Muscle of leg (tissue), 11 donors: ENCODE results near the gene CLCN4. TPM values are rescaled to one million over a fixed set of nuclear protein-coding genes. Genes with fewer than 3 reads are reported as not detected.

Experiments used
- DNase-seq: peaks from one replicate; pipeline ENCODE4 v3.0.0; 2013
- H3K27ac ChIP-seq: one replicate; pipeline ENCODE4 v1.5.1; 2013; ENCODE audit warnings: mild to moderate bottlenecking, low read length, control low read depth
- H3K27me3 ChIP-seq: one replicate; pipeline ENCODE4 v1.6.1; 2013; ENCODE audit warnings: low read length; ENCODE audit not compliant: control insufficient read depth, insufficient read depth
- H3K36me3 ChIP-seq: one replicate; pipeline ENCODE4 v1.6.1; 2013; ENCODE audit warnings: low read length; ENCODE audit not compliant: control insufficient read depth, insufficient read depth
- H3K4me1 ChIP-seq: one replicate; pipeline ENCODE4 v1.6.1; 2013; ENCODE audit warnings: low read length; ENCODE audit not compliant: control insufficient read depth, insufficient read depth
- H3K4me3 ChIP-seq: one replicate; pipeline ENCODE4 v1.5.1; 2013; ENCODE audit warnings: low read length, control low read depth
- H3K9me3 ChIP-seq: replicated peaks from 2 replicates; pipeline ENCODE4 v1.6.1; 2013; ENCODE audit warnings: low read depth, low read length; ENCODE audit not compliant: control insufficient read depth
- WGBS: methylation state at CpG from one replicate; pipeline ENCODE4 v1.1.5; 2013; ENCODE audit warnings: missing lambda C conversion rate; ENCODE audit not compliant: insufficient coverage; 5-methylcytosine and 5-hydroxymethylcytosine counted together
- polyA plus RNA-seq, 8 donors: library from polyadenylated mRNA; unstranded; fragments of 120-200 nt; gene quantifications; one replicate each; pipeline versions ENCODE4 v1.2.1 to v1.2.3, GENCODE V29; 2013; ENCODE audit warnings: inconsistent platforms in 1 of 8, low replicate concordance in 1 of 8; ENCODE audit not compliant: insufficient read length in 8 of 8, insufficient read depth in 1 of 8
- total RNA-seq: library from RNA; stranded (reverse); fragments of 120-200 nt; gene quantifications from one replicate; pipeline ENCODE4 v1.2.4, GENCODE V29; 2013

Gene CLCN4
- total and polyA plus RNA-seq, 9 donors, result 8.6 to 15.8 (median 12.9) TPM

DNA sequence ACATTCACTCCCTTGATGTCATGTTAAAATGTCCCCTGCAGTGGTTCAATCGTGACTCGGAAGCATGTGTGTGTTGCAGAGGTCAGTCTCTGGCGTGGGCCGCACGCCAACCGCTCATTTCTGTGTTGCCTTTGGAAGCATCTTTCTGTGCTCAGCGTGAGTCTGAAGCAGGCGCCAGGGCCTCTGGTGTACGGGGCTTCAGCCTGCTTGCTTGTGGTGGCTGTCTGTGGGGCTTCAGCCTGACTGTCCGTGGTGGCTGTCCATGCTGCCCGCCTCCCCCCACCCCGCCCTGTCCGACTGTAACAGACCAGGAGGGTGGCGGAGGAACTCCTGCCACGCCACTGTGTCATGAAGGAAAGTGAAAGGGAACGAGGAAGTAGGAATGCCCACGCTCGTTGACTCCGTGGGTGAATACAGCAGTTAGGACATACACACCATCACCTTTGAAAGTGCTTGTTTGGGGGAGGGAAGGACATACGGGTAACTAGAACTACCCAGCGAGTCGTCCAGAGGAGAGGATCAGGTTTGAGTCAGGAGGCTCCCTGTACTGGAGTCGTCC is 14.7 kb upstream of the CLCN4 start:
- H3K27ac ChIP-seq, result no peak overlapping the region
- no peak overlapping the region for H3K4me3 ChIP-seq
- WGBS, result 87% methylated on average over 5 of the region's 23 CpGs
- no peaks in the 10 kb centered on the region for H3K9me3 ChIP-seq
- peaks cover 20% of the 10 kb centered on the region for H3K27me3 ChIP-seq
- H3K36me3 ChIP-seq, result peaks cover 18% of the 10 kb centered on the region
- no peak for DNase-seq
- H3K4me1 ChIP-seq, result no peaks in the 10 kb centered on the region

DNA sequence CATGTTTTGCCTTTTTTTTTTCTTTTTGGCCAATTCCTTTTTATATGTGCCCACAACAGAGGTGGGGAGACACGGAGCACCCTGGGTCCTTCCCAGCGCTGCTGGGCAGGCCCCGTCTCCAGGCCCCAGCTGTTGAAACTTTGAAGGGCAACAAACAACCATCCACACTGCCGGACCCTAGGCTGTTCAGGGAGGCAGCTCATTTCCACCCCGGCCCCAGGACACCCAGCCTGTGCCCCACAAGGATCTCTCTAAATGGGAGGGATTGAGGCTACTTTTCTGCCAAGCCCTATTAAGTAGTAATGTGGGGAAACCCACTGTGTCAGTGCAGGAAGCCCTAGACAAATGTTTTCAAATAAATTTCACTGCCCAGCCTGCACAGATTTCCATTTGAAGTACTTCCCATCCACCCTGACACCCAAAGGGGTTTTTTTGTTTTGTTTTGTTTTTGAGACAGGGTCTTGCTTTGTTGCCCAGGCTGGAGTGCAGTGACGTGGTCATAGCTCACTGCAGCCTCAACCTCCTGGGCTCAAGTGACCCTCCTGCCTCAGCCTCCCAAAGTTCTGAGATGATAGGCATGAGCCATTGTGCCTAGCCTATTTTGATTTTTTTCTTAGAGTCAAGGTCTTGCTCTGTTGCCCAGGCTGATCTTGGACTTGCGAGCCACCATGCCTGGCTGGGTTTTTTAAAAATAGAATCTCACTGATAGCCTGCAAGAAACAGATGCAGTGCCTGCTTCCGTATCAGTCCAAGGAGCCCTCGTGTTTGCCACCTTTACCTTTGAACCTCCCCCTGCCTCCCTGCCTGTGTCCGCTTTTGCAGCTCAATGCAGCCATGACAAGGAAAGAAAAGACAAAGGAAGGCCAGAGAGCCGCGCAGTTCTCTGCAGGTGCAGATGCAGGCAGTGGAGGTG is 13.4 kb upstream of the CLCN4 start:
- no peak for DNase-seq
- 84% methylated on average over 5 of the region's 12 CpGs for WGBS
- Histone ChIP-seq H3K27ac (no peak overlapping the region), H3K4me3 (no peak overlapping the region), H3K4me1 (no peaks in the 10 kb centered on the region), H3K27me3 (peaks cover 22% of the 10 kb centered on the region), H3K9me3 (no peaks in the 10 kb centered on the region), H3K36me3 (peaks cover 16% of the 10 kb centered on the region)

DNA sequence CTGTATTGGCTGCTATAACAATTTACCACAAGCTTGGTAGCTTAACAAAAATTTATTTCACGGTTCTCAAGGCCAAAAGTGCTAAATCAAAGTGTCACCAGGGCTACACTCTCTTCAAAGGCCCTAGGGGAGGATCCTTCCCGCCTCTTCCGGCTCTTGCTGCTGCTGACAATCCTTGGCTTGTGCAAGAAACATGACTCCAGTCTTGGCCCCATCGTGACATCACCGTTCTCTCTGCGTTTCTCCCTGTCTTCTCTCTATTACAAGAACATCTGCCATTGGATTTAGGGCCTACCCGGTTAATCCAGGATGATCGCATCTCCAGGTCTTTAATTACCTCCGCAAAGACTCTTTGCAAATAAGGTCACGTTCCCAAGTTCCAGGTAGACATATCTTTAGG is 10.4 kb upstream of the CLCN4 start:
- Histone ChIP-seq H3K4me1 (no peaks in the 10 kb centered on the region), H3K9me3 (no peaks in the 10 kb centered on the region), H3K27ac (no peak overlapping the region), H3K27me3 (peaks cover 26% of the 10 kb centered on the region), H3K36me3 (peaks cover 9% of the 10 kb centered on the region), H3K4me3 (no peak overlapping the region)
- WGBS, result 54% methylated on average over 9 of the region's 10 CpGs
- DNase-seq, result no peak

DNA sequence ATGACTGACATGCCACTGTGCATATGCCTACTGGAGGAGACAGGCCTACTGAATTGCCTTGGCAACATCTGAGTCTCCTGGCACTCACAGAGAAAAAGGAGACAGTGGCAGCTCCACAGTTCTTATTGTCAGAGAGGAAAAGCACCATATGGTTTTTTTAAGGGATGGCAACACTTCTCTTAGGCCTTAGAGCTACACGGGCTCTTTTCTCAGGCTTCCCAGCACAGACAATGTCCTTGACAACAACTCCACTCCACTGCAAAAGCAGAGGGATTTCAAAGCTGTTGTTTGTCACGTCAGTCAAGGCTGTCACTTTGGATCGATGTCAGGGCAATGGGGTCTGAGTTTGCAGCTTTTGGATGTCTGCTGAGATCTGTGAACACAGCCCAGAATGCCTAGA is 4.7 kb upstream of the CLCN4 start:
- Histone ChIP-seq H3K36me3 (no peaks in the 10 kb centered on the region), H3K9me3 (no peaks in the 10 kb centered on the region), H3K4me1 (no peaks in the 10 kb centered on the region), H3K27me3 (peaks cover 38% of the 10 kb centered on the region), H3K27ac (no peak overlapping the region), H3K4me3 (no peak overlapping the region)
- 80% methylated on average over 1 of the region's 3 CpGs for WGBS
- DNase-seq, result no peak

DNA sequence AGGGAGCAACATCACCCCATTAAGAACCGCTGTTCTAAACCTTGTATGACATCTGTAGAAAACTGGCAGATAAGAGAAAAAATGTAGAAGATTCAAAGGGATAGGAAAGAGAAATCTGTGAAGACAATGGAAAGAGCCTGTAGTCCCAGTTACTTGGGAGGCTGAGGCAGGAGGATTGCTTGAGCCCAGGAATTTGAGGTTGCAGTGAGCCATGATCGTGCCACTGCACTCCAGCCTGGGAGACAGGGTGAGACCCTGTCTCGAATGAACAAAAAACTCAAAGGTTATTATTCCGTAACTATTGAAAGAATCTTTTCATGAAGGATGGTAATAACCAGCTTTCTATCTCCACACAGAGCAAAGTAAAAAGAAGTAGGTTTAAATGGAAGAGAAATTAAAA is 1.6 kb upstream of the CLCN4 start:
- peaks cover 45% of the 10 kb centered on the region for H3K27me3 ChIP-seq
- no peaks in the 10 kb centered on the region for H3K9me3 ChIP-seq
- H3K4me3 ChIP-seq, result no peak overlapping the region
- 84% methylated on average over 2 of the region's 4 CpGs for WGBS
- no peak overlapping the region for H3K27ac ChIP-seq
- no peaks in the 10 kb centered on the region for H3K36me3 ChIP-seq
- no peak for DNase-seq
- peaks cover 16% of the 10 kb centered on the region for H3K4me1 ChIP-seq

DNA sequence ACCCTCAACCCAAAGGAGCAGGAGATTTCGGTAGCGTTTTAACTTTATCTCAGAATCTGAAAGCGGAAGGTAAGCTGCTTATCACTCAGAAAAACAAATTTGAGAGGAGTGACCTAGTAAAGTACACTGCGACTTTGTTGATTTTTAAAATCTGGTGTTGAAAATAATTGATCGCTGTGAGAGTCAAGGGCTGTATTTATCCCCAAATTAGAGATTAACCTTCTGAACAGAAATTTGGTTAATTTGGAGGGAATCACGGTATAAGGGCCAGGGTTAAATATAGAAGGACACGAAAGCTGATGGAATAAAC is 212 bp downstream of the CLCN4 start:
- Histone ChIP-seq H3K4me3 (peak overlapping the region; percentile 32), H3K27ac (peak overlapping the region; percentile 91), H3K9me3 (no peaks in the 10 kb centered on the region), H3K27me3 (peaks cover 49% of the 10 kb centered on the region), H3K4me1 (peaks cover 22% of the 10 kb centered on the region), H3K36me3 (peaks cover 5% of the 10 kb centered on the region)
- no peak for DNase-seq
- WGBS, result no CpG with 5 or more reads among the region's 7 CpGs

DNA sequence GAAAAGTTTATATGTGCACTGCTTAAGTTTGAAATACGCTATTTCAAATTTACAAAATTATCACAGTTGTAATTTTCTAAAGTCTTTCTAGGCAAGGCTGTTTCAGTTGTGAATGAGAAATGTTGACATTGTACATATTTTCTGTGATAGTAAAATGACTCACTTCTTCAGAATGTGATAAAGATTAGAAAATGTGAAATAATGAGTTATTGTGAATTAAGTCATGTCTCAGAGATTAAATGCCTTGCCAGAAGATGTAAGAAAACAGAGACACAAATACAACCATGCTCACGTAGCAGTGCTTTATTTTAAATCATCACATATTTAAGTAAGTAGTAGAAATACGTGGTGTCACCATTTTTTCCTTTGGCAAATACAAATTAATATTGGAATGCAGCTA is 768 bp downstream of the CLCN4 start:
- Histone ChIP-seq H3K27ac (no peak overlapping the region), H3K4me3 (no peak overlapping the region), H3K27me3 (peaks cover 46% of the 10 kb centered on the region), H3K9me3 (no peaks in the 10 kb centered on the region), H3K36me3 (peaks cover 5% of the 10 kb centered on the region), H3K4me1 (peaks cover 22% of the 10 kb centered on the region)
- no peak for DNase-seq
- no CpG with 5 or more reads among the region's 3 CpGs for WGBS

DNA sequence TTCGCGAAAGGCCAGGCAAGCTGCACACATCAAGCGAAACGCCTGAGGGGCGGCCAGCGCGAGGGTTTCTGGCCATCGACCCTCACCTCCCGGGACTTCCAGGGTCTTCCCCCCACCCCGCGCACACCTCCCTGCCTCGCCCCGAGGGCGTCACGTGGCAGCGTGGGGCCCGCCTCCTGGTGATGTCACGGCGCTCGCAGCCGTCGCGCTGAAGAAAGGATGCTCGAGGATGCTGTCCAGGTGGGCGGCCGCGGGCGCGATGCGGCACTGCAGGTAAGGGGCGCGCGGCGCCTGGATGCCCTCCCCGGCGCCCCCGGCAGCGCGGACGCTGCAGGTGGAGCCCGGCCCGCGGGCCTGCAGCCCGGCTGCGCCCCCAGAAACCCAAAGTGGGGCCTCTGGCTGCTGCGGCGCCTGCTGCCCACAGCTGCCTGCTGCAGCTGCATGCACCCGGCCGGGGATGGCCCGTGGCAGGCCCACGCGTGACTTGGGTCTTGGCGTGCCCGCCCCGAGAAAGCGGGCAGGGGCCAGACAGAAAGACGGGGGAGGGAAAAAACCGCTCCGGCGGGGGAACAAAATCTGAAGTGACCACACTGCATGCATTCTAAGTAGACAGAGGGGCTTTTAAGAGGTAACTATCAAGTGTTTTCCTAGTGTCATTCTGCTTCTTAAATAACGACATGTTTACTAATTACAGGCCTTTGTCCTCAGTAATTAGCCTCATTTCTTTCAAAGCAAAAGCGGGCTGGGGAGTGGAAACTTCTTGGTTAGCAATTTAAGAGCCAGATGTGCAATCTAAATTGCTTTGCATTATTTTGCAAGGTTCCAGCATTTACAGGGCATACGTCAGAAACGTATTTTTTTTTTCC is 1.7 kb downstream of the CLCN4 start:
- no peak for DNase-seq
- no peak overlapping the region for H3K27ac ChIP-seq
- H3K36me3 ChIP-seq, result peaks cover 5% of the 10 kb centered on the region
- H3K4me1 ChIP-seq, result peaks cover 22% of the 10 kb centered on the region
- no peaks in the 10 kb centered on the region for H3K9me3 ChIP-seq
- 20% methylated on average over 53 of the region's 64 CpGs for WGBS
- H3K4me3 ChIP-seq, result peak overlapping the region; percentile 21
- H3K27me3 ChIP-seq, result peaks cover 48% of the 10 kb centered on the region

DNA sequence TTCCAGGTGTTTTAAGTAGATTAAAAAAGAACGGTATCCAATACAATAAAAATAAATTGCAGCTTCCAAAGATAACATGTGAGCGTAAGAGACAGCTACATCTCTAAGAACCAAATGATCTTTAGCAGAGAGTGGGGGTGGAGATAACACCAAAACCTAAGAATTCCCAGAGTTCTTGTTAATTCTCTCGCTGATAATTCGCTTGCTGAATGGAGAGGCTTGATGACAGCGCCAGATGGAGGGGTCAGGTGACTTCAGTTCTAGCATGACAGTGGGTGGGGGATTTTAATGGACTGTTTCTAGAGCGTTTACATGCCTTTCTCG is 2.3 kb downstream of the CLCN4 start:
- no peaks in the 10 kb centered on the region for H3K9me3 ChIP-seq
- peaks cover 49% of the 10 kb centered on the region for H3K27me3 ChIP-seq
- H3K36me3 ChIP-seq, result peaks cover 5% of the 10 kb centered on the region
- H3K27ac ChIP-seq, result no peak overlapping the region
- WGBS, result 20% methylated on average over 1 of the region's 7 CpGs
- DNase-seq, result no peak
- peaks cover 22% of the 10 kb centered on the region for H3K4me1 ChIP-seq
- no peak overlapping the region for H3K4me3 ChIP-seq

DNA sequence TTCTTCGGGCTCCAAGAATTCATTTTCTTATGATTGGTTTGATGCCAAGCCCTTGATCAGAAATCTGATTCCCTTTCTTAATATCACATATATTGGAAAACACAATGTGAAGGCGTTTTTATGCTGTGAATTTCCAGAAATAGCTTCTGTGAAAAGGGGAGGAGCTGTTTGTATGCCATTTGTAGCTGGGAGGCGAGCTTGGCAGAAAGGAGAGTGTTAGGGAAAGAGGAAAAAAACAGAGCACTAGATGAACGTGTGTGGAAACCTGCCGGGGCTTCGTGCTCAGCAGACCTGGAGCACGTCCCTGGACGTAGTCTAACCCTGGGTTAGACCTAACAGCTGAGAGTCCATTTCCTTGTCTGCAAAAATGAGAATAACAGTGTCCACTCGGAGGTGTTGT is 3.4 kb downstream of the CLCN4 start:
- WGBS, result 50% methylated on average over 8 of the region's 9 CpGs
- no peak overlapping the region for H3K27ac ChIP-seq
- no peak for DNase-seq
- H3K27me3 ChIP-seq, result peaks cover 50% of the 10 kb centered on the region
- no peak overlapping the region for H3K4me3 ChIP-seq
- no peaks in the 10 kb centered on the region for H3K9me3 ChIP-seq
- H3K36me3 ChIP-seq, result peaks cover 5% of the 10 kb centered on the region
- H3K4me1 ChIP-seq, result peaks cover 22% of the 10 kb centered on the region
